NCI-H1436 treated with DMSO at 0.1 percent for 48 hours (cell line): ENCODE data around the gene ALDH2.
"Not testable (repeated sequence)": the region's sequence is repeated elsewhere in the genome, so short reads cannot be mapped to it uniquely, and the experiment has no call there.

Experiments used
- DNase-seq: peaks from one replicate; lab custom pipeline; 2025; lab: John Stamatoyannopoulos, UW

The ALDH2 gene

DNA sequence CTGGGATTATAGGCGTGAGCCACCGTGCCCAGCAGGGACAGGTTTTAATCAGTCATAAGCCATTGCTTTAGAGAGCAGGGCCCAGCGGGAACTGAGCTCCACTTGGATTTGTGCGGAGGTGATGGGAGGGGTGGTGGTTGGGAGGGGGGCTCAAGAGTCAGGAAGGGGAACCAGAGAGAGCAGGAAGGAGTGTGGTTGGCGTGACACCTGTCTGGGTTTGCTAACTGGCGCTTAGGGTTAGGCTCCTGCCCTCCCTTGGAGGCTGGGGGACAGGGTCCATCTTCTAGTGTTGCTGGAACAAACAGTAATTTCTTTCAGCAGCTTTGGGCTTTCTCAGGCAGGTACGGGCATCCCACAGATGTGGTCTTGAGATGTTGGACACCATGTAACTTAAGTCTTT lies 7.5 kb upstream of the ALDH2 start:
- no peak for DNase-seq

DNA sequence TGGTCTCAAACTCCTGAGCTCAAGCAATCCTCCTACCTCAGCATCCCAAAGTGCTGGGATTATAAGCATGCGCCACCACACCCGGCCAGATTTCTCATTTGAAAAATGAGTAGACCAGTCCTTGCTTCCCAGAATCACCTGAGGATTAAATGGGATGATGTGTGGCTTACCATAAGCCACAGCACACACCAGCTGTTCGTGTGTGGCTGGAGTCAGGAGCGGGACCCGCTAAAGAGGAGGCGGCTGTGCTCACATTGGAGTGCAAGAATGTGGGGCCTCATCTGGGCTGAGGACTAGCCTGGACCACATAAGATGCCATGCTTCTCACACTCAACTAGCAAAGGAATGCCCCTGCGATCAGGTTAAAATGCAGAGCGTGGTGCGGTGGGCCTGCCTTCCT lies 6.7 kb upstream of the ALDH2 start:
- no peak for DNase-seq

DNA sequence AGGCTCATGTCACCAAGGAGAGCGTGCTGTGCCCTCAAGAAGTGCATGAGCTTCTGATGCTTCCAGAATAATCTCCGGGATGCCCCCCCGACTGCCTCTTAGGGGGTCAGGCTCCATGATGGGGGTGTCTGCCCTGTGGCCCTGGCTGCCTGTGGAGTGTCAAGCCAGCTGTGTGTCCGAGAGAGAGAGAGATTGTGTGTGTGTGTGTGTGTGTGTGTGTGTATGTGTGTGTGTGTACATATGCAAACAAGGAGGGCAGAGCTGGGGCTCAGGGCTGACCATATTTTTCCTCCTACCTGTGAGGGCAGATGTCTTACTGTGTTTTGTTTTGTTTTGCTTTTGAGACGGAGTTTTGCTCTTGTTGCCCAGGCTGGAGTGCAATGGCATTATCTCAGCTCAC lies 5.6 kb upstream of the ALDH2 start:
- no peak for DNase-seq

DNA sequence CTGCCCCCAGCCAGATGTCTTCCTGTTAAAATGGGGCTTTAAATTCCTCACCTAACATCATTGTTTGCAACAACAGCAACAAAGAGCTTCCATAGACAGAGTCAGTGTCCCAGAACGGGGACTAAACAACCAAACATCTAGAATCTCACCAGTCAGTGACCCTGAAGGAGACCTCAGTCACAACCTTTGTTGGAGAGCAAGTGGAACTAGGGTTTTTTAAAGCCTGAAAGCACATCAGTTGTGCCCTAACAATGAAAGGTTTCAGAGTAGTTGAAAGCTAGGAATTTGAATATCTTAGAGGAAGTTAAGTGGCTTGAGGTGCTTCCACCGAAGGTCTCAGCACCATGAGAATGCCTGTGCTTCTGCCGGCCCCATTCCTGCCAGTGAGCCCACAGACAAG lies 5.0 kb upstream of the ALDH2 start:
- DNase-seq = no peak

DNA sequence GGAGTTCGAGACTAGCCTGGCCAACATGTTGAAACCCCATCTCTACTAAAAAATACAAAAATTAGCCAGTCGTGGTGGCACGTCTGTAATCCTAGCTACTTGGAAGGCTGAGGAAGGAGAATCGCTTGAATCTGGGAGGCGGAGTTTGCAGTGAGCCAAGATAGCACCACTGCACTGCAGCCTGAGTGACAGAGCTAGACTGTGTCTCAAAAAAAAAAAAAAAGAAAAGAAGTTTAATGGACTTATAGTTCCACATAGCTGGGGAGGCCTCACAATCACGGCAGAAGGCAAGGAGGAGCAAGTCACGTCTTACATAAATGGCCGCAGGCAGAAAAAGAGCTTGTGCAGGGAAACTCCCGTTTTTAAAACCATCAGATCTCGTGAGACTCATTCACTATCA lies 3.2 kb upstream of the ALDH2 start:
- not testable (repeated sequence) for DNase-seq

DNA sequence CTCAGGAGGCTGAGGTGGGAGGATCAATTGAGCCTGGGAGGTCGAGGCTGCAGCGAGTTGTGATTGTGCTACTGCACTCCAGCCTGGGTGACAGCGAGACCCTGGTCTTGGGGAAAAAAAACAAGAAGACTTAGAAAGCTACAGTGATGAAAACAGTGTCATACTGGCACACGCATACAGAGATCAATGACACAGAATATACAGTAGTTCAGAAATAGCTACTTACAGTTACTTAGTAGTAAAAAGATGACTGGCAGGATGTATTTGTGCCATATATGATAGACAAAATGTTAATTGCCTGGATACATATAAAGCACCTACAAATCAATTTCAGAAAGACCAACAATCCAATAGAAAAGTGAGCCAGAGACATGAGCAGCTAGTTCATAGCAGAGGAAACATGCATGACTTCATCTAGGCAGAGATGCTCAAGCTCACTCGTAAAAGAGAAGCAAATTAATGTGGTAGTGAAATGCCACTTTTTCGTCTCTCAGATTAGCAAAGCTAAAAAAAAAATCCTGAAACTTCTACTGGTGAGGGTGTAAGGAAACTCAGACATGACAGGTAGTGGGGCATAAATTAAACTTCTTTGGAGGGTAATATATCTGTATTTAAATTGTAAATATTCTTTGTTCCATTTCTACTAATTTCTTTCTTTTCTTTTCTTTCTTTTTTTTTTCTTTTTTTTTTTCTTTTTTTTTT lies 2.5 kb upstream of the ALDH2 start:
- DNase-seq = no peak

DNA sequence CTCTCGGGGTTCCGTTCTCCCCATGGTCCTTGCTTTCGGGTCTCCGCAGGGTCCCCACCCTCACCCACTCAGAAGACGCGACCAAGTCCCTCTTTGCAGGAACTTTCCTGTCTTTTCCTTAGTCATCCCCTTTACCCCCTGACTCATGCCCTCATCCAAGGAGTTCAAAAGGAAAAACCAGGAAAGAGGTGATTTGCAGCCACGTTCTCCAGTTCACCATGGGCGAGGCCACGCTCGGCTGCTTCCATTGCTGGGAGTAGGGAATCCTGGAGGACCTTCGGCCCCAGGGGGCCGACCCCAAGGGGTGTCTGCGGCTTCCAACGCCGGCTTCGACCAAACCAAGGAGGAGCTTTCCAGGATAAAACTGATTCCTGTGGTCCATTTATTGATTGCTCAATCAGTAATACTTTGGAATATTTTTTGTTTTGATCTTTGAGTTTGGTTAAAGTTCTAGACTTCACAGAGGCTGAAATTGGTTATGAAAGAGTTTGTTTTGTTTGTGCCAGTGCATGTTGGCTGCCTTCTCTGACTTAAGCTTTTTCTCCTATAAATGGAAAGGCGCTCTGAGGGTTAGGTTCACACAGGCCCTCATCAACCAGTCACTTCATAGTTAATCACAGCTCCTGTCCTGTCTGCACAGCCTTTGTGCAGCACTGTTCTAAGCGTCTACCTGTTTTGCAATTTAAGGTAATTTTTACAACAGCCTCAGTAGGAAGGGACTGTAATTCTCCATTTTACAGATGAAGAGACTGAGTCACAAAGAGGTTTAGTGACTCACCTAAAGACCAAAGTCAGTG lies 827 bp downstream of the ALDH2 start:
- no peak for DNase-seq

DNA sequence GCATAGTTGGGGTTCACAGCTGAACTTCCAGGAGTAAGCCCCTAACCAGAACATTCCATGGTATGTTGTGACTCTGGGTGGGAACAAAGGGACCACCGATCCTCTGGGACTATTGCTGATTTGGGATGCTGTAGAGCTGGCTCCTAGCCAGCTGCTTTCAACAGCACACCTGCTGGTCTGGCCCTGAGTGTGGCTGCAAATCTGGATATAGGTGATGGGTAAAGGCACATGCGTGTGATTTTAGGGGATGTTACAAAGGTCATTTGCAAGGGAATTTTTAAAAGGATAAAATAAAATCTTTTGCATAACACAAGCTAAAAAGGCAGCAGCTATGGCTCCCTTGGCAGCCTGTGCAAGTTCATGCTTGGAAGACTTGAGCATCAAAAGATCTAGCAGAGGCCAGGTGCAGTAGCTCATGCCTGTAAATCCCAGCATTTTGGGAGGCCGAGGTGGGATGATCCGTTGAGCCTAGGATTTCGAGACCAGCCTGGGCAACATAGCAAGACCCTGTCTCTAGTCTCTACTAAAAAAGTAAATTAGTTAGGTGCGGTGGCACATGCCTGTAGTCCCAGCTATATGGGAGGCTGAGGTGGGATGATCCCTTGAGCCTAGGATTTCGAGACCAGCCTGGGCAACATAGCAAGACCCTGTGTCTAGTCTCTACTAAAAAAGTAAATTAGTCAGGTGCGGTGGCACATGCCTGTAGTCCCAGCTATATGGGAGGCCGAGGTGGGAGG lies 1.6 kb downstream of the ALDH2 start:
- DNase-seq = no peak

DNA sequence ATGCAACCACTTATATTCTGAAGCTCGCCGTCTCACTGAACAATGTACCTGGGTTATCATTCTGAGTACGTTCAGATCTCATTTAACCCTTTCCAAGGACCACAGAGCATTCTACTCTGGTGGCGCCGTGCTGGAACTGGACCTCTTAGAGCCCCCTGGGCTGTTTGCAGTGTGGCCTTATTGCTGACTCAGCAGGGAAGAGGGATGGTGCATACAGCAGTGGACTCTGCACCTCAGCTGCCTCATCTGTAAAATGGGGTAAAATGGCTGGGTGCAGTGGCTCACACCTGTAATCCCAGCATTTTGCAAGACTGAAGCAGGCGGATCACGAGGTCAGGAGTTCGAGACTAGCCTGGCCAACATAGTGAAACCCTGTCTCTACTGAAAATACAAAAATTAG lies 2.9 kb downstream of the ALDH2 start:
- no peak for DNase-seq

DNA sequence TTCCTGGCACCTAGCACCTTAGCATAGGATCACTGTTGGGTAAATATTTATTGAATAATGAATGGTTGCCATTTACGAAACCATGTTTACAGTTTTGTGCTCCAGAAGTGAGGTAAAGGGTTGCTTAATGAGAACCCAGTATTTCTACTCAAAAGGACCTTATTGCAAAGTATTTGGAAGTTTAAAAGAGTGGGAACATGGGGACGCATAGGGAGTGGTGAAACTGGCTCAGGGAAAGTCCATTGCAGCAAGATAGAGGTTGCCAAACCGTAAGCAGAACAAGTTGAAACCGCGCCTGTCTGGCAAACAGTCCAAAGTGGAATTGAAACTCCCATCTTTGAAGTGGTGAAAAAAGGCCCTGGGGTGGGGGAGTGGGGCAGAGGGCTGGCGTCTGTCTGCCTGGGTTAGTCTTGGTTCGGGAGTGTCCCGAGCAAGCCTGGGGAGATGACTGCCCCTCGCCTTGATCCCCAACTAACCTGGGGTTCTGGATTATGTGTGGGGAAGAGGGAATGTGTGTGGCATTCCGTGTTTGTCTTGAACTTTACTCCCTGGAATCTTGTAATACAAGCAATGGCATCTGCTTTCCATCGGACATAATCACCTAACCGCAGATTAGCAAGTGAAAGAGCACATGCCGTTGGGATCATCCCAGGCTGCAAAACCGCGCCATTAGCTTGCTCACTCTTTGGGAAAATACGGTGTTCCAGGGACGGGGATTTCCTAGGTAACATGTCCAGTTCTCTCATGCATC lies 7.2 kb downstream of the ALDH2 start:
- DNase-seq = no peak

DNA sequence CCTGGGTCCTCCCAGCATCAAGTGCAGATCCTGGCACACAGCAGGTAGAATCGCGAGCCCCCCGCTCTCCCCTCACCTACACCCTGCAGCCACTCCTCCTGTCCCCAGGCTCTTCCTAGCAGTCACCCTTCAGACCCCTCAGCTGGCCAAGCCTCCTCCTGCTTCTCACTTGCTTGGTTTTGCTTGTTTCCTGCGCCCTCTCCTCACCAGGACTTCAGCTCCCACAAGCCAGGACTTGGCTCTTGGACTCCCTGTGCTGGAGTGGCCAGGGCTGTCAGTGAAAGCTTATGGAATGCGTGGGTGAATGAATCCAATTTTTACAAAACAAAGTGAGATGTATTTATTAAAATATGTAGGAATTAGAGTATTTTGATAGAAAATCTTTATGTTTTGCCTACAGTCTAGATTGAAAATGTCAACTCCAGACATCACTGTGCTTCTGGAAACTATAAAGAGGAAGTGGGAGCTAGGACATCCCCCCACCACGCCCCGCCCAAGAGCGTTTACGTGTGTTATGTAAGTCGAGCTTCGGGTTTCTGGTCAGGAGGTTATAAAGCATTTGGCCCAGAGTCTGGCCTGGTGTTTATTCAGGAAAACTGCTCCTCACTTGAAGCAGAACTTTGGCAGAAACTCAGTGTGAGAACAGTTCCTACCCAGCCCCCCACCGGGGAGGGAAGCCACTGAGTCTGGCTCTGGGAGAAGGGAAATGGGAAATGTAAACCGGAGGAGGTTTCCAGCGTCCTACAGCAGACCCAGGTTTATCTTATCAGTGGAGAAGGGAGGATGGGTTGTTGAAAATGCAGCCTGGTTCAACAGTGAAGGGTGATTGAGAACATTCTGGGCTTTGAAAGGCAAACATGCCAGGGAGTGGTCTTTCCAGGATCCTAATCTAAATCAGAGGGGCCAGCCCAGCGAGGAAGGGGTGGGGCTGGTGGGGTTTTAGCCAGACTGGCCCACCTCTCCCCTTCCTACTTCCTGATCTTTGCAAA lies 8.8 kb downstream of the ALDH2 start:
- no peak for DNase-seq

DNA sequence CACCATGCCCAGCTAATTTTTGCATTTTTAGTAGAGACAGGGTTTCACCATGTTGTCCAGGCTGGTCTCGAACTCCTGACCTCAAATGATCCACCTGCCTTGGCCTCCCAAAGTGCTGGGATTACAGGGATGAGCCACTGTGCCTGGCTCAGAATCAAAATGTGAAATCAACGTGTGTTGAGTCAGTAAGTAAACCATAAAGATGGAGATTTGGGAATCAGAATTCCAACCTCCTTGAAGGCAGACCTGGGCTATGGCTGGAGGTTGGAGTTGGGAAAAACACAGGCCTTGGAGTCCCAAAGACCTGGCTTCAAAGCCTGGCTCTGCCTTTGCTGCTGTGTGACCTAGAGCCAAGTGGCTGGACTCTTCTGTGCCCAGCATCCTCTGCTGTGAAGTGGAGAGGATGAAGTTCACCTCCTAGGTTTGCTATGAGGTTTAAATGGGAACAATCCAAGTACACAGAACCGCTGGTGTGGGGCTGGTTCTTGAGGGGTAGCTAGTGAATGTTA lies 10.2 kb downstream of the ALDH2 start:
- DNase-seq = no peak

DNA sequence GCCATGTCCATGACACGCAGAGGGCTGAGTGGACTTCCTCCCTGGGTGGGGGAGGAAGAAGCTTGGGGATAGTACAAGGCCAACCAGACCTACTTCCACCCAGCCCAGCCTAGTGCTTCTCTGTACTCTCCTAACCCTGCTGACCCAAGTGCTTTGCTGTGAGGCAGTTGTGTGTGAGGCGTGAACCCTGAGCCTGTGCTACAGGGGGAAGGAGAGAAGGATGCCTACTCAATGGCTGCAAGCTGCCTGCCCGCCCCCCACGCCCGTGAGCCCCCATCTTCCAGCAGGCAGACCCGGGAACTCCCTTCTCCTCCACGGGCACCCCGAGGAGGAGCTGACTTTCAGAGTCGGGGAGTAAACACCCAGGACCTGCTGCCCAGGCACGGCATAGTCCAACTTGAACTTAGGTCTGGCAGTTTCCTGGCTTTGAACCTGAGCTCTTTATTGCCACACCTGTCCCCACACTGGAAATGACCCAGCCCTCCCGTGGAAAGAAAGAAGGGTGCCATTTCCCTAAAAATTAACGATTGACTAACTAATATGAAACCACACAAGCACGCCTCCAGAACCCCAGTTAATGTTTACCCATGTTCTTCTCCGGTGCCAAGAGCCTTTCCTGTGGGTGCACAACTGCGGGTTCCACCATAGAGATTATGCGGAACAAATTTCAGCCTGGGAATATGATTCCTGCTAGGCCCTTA lies 10.8 kb downstream of the ALDH2 start:
- DNase-seq = no peak

DNA sequence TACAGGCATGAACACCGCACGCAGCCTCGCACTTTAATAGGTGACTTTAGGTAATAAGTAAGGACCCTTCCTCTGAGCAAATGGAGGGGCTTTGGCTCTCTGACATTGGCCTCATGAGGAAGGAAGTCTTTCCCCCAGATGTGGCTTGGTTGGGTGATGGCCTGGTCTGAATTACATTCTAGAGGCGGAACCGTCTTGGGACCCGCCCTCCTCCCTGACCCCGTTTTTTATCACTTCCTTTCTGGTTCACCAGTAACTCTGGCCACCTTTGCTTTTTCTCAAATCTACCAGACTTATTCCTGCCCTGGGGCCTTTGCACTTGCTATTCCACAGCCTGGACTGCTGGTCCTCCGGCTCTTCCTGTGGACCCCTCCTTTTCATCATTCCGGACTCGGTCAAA lies 13.4 kb downstream of the ALDH2 start:
- DNase-seq = no peak

DNA sequence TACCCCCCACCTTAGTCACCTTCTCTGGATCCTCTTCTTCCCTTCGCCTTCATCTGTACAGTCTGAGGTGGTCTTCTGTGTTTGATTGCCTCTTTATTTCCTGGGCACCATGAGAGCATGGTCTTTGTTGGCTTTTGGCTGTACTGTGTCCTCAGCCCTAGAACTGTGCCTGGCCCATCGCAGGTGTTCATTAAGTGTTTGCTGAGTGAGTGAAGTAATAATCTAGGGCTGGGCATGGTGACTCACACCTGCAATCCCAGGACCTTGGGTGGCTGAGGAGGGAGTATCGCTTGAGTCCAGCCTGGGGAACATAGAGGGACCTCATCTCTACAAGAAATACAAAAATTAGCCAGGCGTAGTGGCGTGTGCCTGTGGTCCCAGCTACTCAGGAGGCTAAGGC lies 13.9 kb downstream of the ALDH2 start:
- no peak for DNase-seq

DNA sequence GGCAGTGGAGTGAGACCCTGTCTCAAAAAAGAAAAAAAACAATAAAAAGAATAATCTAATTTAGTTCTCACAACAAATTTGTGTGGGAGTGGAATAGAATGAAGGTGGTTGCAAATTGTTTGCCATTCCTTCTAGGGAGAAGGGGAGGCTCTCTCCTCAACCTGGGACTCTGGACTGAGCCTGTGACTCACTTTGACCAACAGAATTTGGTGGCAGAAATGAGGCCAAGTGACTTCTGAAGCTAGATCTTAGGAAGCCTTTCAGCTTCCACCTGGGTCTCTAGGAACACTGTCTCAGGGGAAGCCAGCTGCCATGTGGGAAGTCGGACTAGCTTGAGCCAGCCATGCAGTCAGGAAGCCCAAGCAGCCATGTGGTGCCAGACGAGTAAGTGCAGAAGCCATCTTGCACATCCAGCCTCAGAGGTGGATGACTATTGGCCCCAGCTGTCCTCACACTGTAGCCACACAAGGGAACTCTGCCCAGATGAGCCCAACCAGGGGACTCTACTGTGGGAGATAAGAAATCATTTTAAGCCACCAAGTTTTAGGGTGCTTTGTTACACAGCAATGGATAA lies 14.4 kb downstream of the ALDH2 start:
- DNase-seq = no peak

DNA sequence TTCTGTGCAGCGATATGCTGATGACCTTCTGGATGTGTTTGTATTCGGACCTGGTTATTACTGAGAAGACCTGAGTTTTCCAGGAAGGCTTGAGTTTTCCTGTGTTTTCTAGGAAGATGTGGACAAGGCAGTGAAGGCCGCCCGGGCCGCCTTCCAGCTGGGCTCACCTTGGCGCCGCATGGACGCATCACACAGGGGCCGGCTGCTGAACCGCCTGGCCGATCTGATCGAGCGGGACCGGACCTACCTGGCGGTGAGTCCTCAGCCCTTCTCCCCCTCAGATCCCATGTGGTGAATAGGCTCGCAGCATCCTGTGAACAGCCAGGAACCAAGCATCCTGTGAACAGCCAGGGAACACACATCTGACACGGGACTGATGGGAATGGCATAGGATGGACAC lies 16.3 kb downstream of the ALDH2 start:
- no peak for DNase-seq

DNA sequence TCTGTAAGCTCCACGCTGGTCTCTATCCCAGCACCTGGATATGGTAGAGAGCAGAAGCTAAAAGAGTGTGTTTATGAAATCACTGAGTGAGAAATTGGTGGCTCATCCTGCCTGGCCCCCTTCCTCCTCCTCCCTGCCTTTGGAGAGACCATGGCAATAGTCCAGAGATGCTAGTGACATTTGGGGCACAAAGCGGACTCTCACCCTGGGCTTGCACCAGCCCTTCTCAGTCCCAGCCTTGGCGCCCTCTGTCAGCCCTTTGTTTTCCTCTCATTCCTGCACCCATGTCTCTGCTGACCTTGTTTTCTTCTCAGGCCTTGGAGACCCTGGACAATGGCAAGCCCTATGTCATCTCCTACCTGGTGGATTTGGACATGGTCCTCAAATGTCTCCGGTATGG lies 18.2 kb downstream of the ALDH2 start:
- DNase-seq = no peak

DNA sequence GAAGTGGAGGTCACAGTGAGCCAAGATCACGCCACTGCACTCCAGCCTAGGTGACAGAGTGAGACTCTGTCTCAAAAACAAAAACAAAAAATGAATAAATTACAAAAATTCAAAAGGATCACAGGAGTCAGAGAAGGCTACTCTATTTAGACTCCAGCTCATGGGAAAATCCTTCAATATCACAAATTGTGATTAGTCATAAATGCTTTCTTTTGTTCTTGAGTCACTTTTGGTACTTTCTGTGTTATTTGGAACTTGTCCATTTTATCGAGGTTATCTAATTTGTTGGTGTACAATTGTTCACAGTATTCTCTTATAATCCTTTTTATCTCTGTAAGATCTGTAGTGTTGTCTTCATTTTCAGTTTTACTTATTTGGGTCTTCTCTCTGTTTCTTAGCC lies 18.9 kb downstream of the ALDH2 start:
- DNase-seq = no peak

DNA sequence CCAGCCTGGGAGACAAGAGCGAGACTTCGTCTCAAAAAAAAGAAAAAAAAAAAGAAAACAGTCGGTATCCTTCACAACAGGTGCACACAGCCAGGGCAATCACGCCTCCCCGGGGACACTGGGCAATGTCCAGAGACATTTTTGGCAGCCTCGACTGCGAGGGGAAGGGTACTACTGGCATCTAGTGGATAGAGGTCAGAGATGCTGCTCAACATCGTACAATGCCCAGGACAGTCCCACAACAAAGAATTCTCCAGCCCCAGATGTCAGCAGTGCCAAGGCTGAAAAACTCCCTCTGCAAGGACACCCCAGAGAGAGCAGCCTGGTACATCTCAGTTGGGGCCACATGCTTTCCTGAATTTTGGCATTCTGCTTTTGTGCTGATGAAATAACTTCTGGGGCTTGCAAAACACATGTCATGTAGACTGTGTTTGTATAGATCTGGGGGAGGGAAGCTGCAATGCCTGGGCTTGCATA lies 21.5 kb downstream of the ALDH2 start:
- DNase-seq = no peak
